H1 (cell line): ENCODE results near the gene SOX10. TPM values are rescaled to one million over a fixed set of nuclear protein-coding genes. Genes with fewer than 3 reads are reported as not detected.

Source experiments
- CTCF ChIA-PET: fragments of 300-600 bp; sonication (Branson Sonifier 250); formaldehyde crosslinking; loops from one replicate; lab custom pipeline; 2021; ENCODE audit not compliant: partially characterized antibody; lab: Charles Lee
- POLR2A ChIA-PET: fragments of 300-600 bp; sonication (Branson Sonifier 250); formaldehyde crosslinking; loops from one replicate; lab custom pipeline; 2021; ENCODE audit warnings: inconsistent platforms; ENCODE audit not compliant: partially characterized antibody; lab: Charles Lee
- DNase-seq, 2 experiments: peaks; one replicate each; pipeline versions ENCODE4 v3.0.0 to v3.0.0-alpha.2; 2010 to 2022; ENCODE audit warnings: low spot score in 2 of 2, low read depth in 1 of 2, mixed read lengths in 1 of 2
- FAIRE-seq: peaks from 2 replicates; lab custom pipeline; 2011; peaks lifted over from hg19 to GRCh38; lab: Jason Lieb, UNC
- H2AFZ ChIP-seq: 2 replicates; pipeline ENCODE4 v1.8.1; 2012; ENCODE audit warnings: low read length, inconsistent platforms
- H2AK5ac ChIP-seq: 2 replicates; pipeline ENCODE4 v1.6.1; 2013; ENCODE audit warnings: low read depth, low read length
- H2BK120ac ChIP-seq: replicated peaks from 2 replicates; pipeline ENCODE3; 2013; ENCODE audit warnings: low read depth, low read length, inconsistent platforms
- H2BK12ac ChIP-seq: 2 replicates; pipeline ENCODE4 v1.6.1; 2013; ENCODE audit warnings: low read depth, low read length
- H2BK15ac ChIP-seq: 2 replicates; pipeline ENCODE4 v1.6.1; 2013; ENCODE audit warnings: low read length
- H2BK20ac ChIP-seq: 2 replicates; pipeline ENCODE4 v1.6.1; 2013; ENCODE audit warnings: low read length
- H2BK5ac ChIP-seq: 2 replicates; pipeline ENCODE4 v1.6.1; 2013; ENCODE audit warnings: low read depth, low read length
- H3K14ac ChIP-seq: 2 replicates; pipeline ENCODE4 v1.6.1; 2013; ENCODE audit warnings: inconsistent platforms; ENCODE audit not compliant: insufficient read length
- H3K18ac ChIP-seq: 2 replicates; pipeline ENCODE4 v1.6.1; 2013; ENCODE audit warnings: low read length; ENCODE audit errors: extremely low read depth
- H3K23ac ChIP-seq: 2 replicates; pipeline ENCODE4 v1.6.1; 2013; ENCODE audit warnings: inconsistent platforms; ENCODE audit not compliant: insufficient read length
- H3K23me2 ChIP-seq: 2 replicates; pipeline ENCODE4 v1.6.1; 2013; ENCODE audit warnings: low read depth, low read length
- H3K27ac ChIP-seq: 2 replicates; pipeline ENCODE4 v1.6.1; 2011; ENCODE audit warnings: low read depth, low read length, inconsistent platforms
- H3K27me3 ChIP-seq, 4 experiments: replicated peaks in 1 of 4; 1 replicate in 1 of 4; 2 replicates in 3 of 4; pipeline versions ENCODE4 v1.6.1 to v1.8.1; 2011 to 2013; ENCODE audit warnings: low read length in 3 of 4, mild to moderate bottlenecking in 3 of 4, inconsistent platforms in 2 of 4, mixed read lengths in 2 of 4, moderate library complexity in 1 of 4; ENCODE audit not compliant: control insufficient read depth in 3 of 4, insufficient read depth in 3 of 4; ENCODE audit errors: extremely low read depth in 1 of 4
- H3K36me3 ChIP-seq, 4 experiments: 2 replicates each; pipeline versions ENCODE4 v1.6.1 to v1.8.1; 2011 to 2013; ENCODE audit warnings: mild to moderate bottlenecking in 4 of 4, low read length in 3 of 4, moderate library complexity in 2 of 4, control low read depth in 1 of 4, inconsistent platforms in 1 of 4; ENCODE audit not compliant: insufficient read depth in 4 of 4, control insufficient read depth in 2 of 4
- H3K4ac ChIP-seq: replicated peaks from 2 replicates; pipeline ENCODE3; 2013; ENCODE audit warnings: low read length, low read depth, mixed read lengths, inconsistent platforms; ENCODE audit not compliant: insufficient read length
- H3K4me1 ChIP-seq, 4 experiments: replicated peaks in 1 of 4; 1 replicate in 1 of 4; 2 replicates in 3 of 4; pipeline versions ENCODE4 v1.6.1 to v1.8.1; 2011 to 2013; ENCODE audit warnings: low read length in 3 of 4, inconsistent platforms in 2 of 4, mixed read lengths in 1 of 4; ENCODE audit not compliant: insufficient read depth in 4 of 4, control insufficient read depth in 3 of 4
- H3K4me2 ChIP-seq, 2 experiments: 2 replicates each; pipeline versions ENCODE4 v1.6.1 to v1.8.1; 2011 to 2013; ENCODE audit warnings: low read depth in 2 of 2, low read length in 2 of 2, control low read depth in 1 of 2, inconsistent platforms in 1 of 2, mild to moderate bottlenecking in 1 of 2; ENCODE audit not compliant: insufficient read depth in 1 of 2
- H3K4me3 ChIP-seq, 4 experiments: fragments of 200-600, 300-600 bp in 1 of 4; sonication (generic), shearing (Covaris generic), sonication (Bioruptor Twin) in 1 of 4; 2 replicates each; pipeline versions ENCODE4 v1.5.1 to v1.8.1; 2011 to 2016; ENCODE audit warnings: low read length in 4 of 4, low read depth in 3 of 4, control low read depth in 2 of 4, inconsistent platforms in 2 of 4, mild to moderate bottlenecking in 2 of 4, mixed read lengths in 1 of 4, moderate library complexity in 1 of 4; ENCODE audit not compliant: insufficient read depth in 2 of 4; ENCODE audit errors: extremely low read depth in 1 of 4
- H3K56ac ChIP-seq: replicated peaks from 2 replicates; pipeline ENCODE3; 2013; ENCODE audit warnings: low read depth, mild to moderate bottlenecking, mixed read lengths, low read length, inconsistent platforms; ENCODE audit not compliant: insufficient read length
- H3K79me1 ChIP-seq: 2 replicates; pipeline ENCODE4 v1.6.1; 2013; ENCODE audit warnings: low read depth, low read length, control low read depth
- H3K79me2 ChIP-seq, 2 experiments: 2 replicates each; pipeline versions ENCODE4 v1.6.1 to v1.8.1; 2012 to 2013; ENCODE audit warnings: low read length in 2 of 2, mild to moderate bottlenecking in 2 of 2, inconsistent platforms in 1 of 2; ENCODE audit not compliant: insufficient read depth in 2 of 2, control insufficient read depth in 1 of 2
- H3K9ac ChIP-seq, 4 experiments: replicated peaks in 1 of 4; 1 replicate in 1 of 4; 2 replicates in 3 of 4; pipeline versions ENCODE4 v1.6.1 to v1.8.1; 2011 to 2013; ENCODE audit warnings: low read depth in 3 of 4, low read length in 3 of 4, control low read depth in 2 of 4, mild to moderate bottlenecking in 2 of 4, moderate library complexity in 2 of 4, inconsistent platforms in 1 of 4; ENCODE audit errors: extremely low read depth in 1 of 4
- H3K9me3 ChIP-seq, 2 experiments: 2 replicates each; pipeline versions ENCODE4 v1.6.1 to v1.8.1; 2012 to 2013; ENCODE audit warnings: mild to moderate bottlenecking in 2 of 2, moderate library complexity in 2 of 2, control low read depth in 1 of 2, inconsistent platforms in 1 of 2, low read depth in 1 of 2, low read length in 1 of 2, mixed read lengths in 1 of 2; ENCODE audit not compliant: insufficient read depth in 2 of 2
- H4K20me1 ChIP-seq, 2 experiments: replicated peaks in 1 of 2; 2 replicates each; pipeline versions ENCODE3 to v1.8.1; 2011 to 2013; ENCODE audit warnings: inconsistent platforms in 2 of 2, low read length in 2 of 2, mild to moderate bottlenecking in 1 of 2; ENCODE audit not compliant: insufficient read depth in 2 of 2, control insufficient read depth in 1 of 2
- H4K5ac ChIP-seq: 2 replicates; pipeline ENCODE4 v1.6.1; 2013; ENCODE audit warnings: low read length, low read depth, mixed read lengths, inconsistent platforms; ENCODE audit not compliant: insufficient read length
- H4K8ac ChIP-seq: 2 replicates; pipeline ENCODE4 v1.8.0; 2013; ENCODE audit warnings: mild to moderate bottlenecking, moderate library complexity, low read length, inconsistent platforms; ENCODE audit not compliant: insufficient read depth; ENCODE audit errors: extremely low read depth
- H4K91ac ChIP-seq: replicated peaks from 2 replicates; pipeline ENCODE3; 2013; ENCODE audit warnings: low read length, mixed read lengths, inconsistent platforms; ENCODE audit not compliant: insufficient read length
- ATF2 ChIP-seq: IDR thresholded peaks from 2 replicates; pipeline ENCODE4 v1.6.1; 2012; ENCODE audit warnings: low read length, inconsistent platforms
- GTF2F1 ChIP-seq: IDR thresholded peaks from 2 replicates; pipeline ENCODE4 v1.6.1; 2012; ENCODE audit warnings: low read depth, low read length, improper control_type of control experiment, borderline replicate concordance
- MAFK ChIP-seq: IDR thresholded peaks from 2 replicates; pipeline ENCODE4 v1.6.1; 2012; ENCODE audit warnings: low read depth, mild to moderate bottlenecking, improper control_type of control experiment, low read length
- SIRT6 ChIP-seq: IDR thresholded peaks from one replicate; pipeline ENCODE4 v1.7.1; 2012; ENCODE audit warnings: low read length, inconsistent platforms
- SP1 ChIP-seq: IDR thresholded peaks from 2 replicates; pipeline ENCODE4 v1.6.1; 2011; ENCODE audit warnings: low read depth, low read length
- SP4 ChIP-seq: IDR thresholded peaks from 2 replicates; pipeline ENCODE4 v1.6.1; 2012; ENCODE audit warnings: low read length, inconsistent platforms
- WGBS, 2 experiments: shearing (Covaris generic) in 1 of 2; methylation state at CpG; one replicate each; pipeline versions ENCODE4 v1.1.6 to v1.1.7; 2013 to 2015; ENCODE audit warnings: low lambda C conversion rate in 2 of 2, mixed read lengths in 2 of 2, inconsistent platforms in 1 of 2, low coverage in 1 of 2, missing lambda C conversion rate in 1 of 2; ENCODE audit not compliant: insufficient replicate concordance in 2 of 2, insufficient coverage in 1 of 2, insufficient read length in 1 of 2; ENCODE audit errors: extremely low coverage in 1 of 2, missing lambda C conversion rate in 1 of 2; 5-methylcytosine and 5-hydroxymethylcytosine counted together
- polyA plus RNA-seq, 7 experiments: library from polyadenylated mRNA; depleted of rRNA in 3 of 7; stranded (reverse) in 5 of 7; unstranded in 2 of 7; fragments of >200 nt in 5 of 7; fragments of 200-250 nt in 2 of 7; gene quantifications; 1 replicate in 5 of 7; 2 replicates in 1 of 7; 4 replicates in 1 of 7; pipeline versions ENCODE4 v1.2.1 to v1.2.3, GENCODE V29; 2011 to 2013; ENCODE audit warnings: missing spikeins in 2 of 7, mixed read lengths in 2 of 7
- total RNA-seq: library from RNA; stranded (reverse); fragmentation: NEBNext Ultra II Directional; extraction: Animal tissue kit (Norgen Biotek cat#: 25700); gene quantifications from 2 replicates; pipeline ENCODE4 v1.2.1, GENCODE V29; 2021
- TF ChIP-seq, protein P1 (sequence below), 3 experiments: IDR thresholded peaks; 1 replicate in 2 of 3; 2 replicates in 1 of 3; pipeline versions ENCODE4 v1.5.1 to v1.6.1; 2011; ENCODE audit warnings: low read length in 3 of 3, mild to moderate bottlenecking in 3 of 3, inconsistent platforms in 2 of 3, low read depth in 1 of 3, moderate library complexity in 1 of 3; ENCODE audit not compliant: insufficient read depth in 1 of 3; ENCODE audit errors: control extremely low read depth in 1 of 3

The SOX10 gene
- total and polyA plus RNA-seq, 2 of the 8 experiments (the other 6 are each of a cell fraction or from before 2014, with no cell fraction given), result 2.7 TPM

DNA sequence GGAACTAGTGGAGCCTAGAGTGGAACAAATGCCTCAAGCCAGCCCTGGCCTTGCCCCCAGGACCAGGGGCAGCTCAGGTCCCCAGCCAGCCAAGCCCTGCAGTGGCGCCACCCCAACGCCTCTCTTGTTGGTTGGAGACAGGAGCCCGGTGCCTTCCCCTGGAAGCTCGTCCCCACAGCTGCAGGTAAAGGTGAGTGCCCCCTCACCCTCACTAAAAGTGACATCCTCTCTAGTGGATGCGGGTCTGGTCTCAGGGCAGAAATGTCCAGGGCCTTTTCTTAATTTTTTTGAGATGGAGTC is 56.8 kb downstream of the SOX10 start:
- Histone ChIP-seq H3K4me3 (no peak overlapping the region), H2BK5ac (no peak overlapping the region), H3K56ac (no peak overlapping the region), H3K4ac (no peak overlapping the region), H2AK5ac (no peak overlapping the region), H4K91ac (no peak overlapping the region), H3K4me2 (no peak overlapping the region), H2BK12ac (no peak overlapping the region), H2BK120ac (no peak overlapping the region), H3K27ac (no peak overlapping the region), H3K23ac (no peak overlapping the region), H3K18ac (no peak overlapping the region), H4K8ac (no peak overlapping the region), H2BK15ac (no peak overlapping the region), H2AFZ (no peak overlapping the region), H2BK20ac (no peak overlapping the region), H3K36me3 (peaks cover 3 to 17% (median 10%) of the 10 kb centered on the region in 4 experiments; a peak in 7 of 8 replicates), H3K23me2 (no peaks in the 10 kb centered on the region), H3K79me2 (no peaks in the 10 kb centered on the region), H3K9me3 (no peaks in the 10 kb centered on the region), H3K14ac (no peak overlapping the region), H3K79me1 (no peaks in the 10 kb centered on the region), H3K9ac (no peak overlapping the region), H3K4me1 (no peaks in the 10 kb centered on the region), H4K5ac (no peak overlapping the region), H4K20me1 (peaks cover 0 to 4% of the 10 kb centered on the region in 2 experiments), H3K27me3 (no peaks in the 10 kb centered on the region)
- POLR2A ChIA-PET, result interaction anchor here (0.6 to 2.6 kb wide), 6 partner anchors 16 to 67 kb away, joined by 3 to 8 read pairs (median 3); partner anchors contain the start of gene MICALL1
- no peak for TF ChIP-seq GTF2F1
- no peak for TF ChIP-seq ATF2
- no peak for TF ChIP-seq SIRT6
- no peak for TF ChIP-seq SP1
- TF ChIP-seq SP4, result no peak
- TF ChIP-seq, protein P1, sequence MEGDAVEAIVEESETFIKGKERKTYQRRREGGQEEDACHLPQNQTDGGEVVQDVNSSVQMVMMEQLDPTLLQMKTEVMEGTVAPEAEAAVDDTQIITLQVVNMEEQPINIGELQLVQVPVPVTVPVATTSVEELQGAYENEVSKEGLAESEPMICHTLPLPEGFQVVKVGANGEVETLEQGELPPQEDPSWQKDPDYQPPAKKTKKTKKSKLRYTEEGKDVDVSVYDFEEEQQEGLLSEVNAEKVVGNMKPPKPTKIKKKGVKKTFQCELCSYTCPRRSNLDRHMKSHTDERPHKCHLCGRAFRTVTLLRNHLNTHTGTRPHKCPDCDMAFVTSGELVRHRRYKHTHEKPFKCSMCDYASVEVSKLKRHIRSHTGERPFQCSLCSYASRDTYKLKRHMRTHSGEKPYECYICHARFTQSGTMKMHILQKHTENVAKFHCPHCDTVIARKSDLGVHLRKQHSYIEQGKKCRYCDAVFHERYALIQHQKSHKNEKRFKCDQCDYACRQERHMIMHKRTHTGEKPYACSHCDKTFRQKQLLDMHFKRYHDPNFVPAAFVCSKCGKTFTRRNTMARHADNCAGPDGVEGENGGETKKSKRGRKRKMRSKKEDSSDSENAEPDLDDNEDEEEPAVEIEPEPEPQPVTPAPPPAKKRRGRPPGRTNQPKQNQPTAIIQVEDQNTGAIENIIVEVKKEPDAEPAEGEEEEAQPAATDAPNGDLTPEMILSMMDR (IDR thresholded peaks at IDR 0.05; ENCODE audit: control extremely low read depth in 1 of 3, insufficient read depth in 1 of 3, low read depth in 1 of 3, low read length in 3 of 3), result no peak
- no peak for TF ChIP-seq MAFK
- WGBS, 2 experiments, result 93% methylated on average over 5 of the region's 5 CpGs; no CpG with 5 or more reads in 1 of the 2 experiments
- DNase-seq (no peak), FAIRE-seq (no peak)
- CTCF ChIA-PET, result interaction anchor here (0.6 to 10.4 kb wide), 9 partner anchors 10 to 228 kb away, joined by 3 to 158 read pairs (median 5); partner anchors contain the start of gene MICALL1
